ENCODE results near the gene TRAPPC2L.

GRCh38 chr16:88906020-88906419, 49.1 kb downstream of the TRAPPC2L start:
- TF ChIP-seq CTCF (IDR thresholded peaks at IDR 0.05; ENCODE audit: insufficient read depth, low read length), result no peak
- no peak for TF ChIP-seq POLR2AphosphoS5 (IDR thresholded peaks at IDR 0.05; ENCODE audit: low read depth)
- TF ChIP-seq, protein P1, sequence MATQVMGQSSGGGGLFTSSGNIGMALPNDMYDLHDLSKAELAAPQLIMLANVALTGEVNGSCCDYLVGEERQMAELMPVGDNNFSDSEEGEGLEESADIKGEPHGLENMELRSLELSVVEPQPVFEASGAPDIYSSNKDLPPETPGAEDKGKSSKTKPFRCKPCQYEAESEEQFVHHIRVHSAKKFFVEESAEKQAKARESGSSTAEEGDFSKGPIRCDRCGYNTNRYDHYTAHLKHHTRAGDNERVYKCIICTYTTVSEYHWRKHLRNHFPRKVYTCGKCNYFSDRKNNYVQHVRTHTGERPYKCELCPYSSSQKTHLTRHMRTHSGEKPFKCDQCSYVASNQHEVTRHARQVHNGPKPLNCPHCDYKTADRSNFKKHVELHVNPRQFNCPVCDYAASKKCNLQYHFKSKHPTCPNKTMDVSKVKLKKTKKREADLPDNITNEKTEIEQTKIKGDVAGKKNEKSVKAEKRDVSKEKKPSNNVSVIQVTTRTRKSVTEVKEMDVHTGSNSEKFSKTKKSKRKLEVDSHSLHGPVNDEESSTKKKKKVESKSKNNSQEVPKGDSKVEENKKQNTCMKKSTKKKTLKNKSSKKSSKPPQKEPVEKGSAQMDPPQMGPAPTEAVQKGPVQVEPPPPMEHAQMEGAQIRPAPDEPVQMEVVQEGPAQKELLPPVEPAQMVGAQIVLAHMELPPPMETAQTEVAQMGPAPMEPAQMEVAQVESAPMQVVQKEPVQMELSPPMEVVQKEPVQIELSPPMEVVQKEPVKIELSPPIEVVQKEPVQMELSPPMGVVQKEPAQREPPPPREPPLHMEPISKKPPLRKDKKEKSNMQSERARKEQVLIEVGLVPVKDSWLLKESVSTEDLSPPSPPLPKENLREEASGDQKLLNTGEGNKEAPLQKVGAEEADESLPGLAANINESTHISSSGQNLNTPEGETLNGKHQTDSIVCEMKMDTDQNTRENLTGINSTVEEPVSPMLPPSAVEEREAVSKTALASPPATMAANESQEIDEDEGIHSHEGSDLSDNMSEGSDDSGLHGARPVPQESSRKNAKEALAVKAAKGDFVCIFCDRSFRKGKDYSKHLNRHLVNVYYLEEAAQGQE (IDR thresholded peaks at IDR 0.05; ENCODE audit: insufficient replicate concordance, low read depth), result no peak
- no peak for TF ChIP-seq GABPA (IDR thresholded peaks at IDR 0.05; ENCODE audit: low read depth)

Measured in HL-60 (cell line).